MM.1S (cell line): ENCODE data around the gene HSPB1.
A peak's percentile ranks its signal among the peaks of the same experiment; 100 is the strongest.
"Not testable (repeated sequence)": the region's sequence is repeated elsewhere in the genome, so short reads cannot be mapped to it uniquely, and the experiment has no call there.

ENCODE experiments used
- DNase-seq: peaks from one replicate; pipeline ENCODE4 v3.0.0-alpha.2; 2015
- H2AFZ ChIP-seq: fragments of 300-600 bp; sonication (generic); 2 replicates; pipeline ENCODE4 v1.6.0; 2016; ENCODE audit warnings: antibody characterized with exemption, low read length
- H3F3A ChIP-seq: fragments of 300-600 bp; sonication (generic); 2 replicates; pipeline ENCODE4 v1.6.1; 2016; ENCODE audit warnings: mild to moderate bottlenecking, antibody characterized with exemption, low read length, moderate library complexity, mixed read lengths; ENCODE audit not compliant: insufficient read depth
- H3K27ac ChIP-seq: fragments of 300-600 bp; sonication (generic); 2 replicates; pipeline ENCODE4 v1.5.1; 2016; ENCODE audit warnings: mild to moderate bottlenecking, low read length
- H3K27me3 ChIP-seq: fragments of 300-600 bp; sonication (generic); replicated peaks from 2 replicates; pipeline ENCODE4 v1.6.0; 2016; ENCODE audit warnings: low read length; ENCODE audit not compliant: insufficient read depth
- H3K36me3 ChIP-seq: fragments of 300-600 bp; sonication (generic); replicated peaks from 2 replicates; pipeline ENCODE4 v1.6.1; 2016; ENCODE audit warnings: mild to moderate bottlenecking, low read length, mixed read lengths; ENCODE audit not compliant: insufficient read depth
- H3K4me1 ChIP-seq: fragments of 300-600 bp; sonication (generic); 2 replicates; pipeline ENCODE4 v1.6.1; 2016; ENCODE audit warnings: low read length, mixed read lengths
- H3K4me2 ChIP-seq: fragments of 300-600 bp; sonication (generic); 2 replicates; pipeline ENCODE4 v1.6.0; 2016; ENCODE audit warnings: low read depth, low read length
- H3K4me3 ChIP-seq: fragments of 300-600 bp; sonication (generic); 2 replicates; pipeline ENCODE4 v1.5.1; 2016; ENCODE audit warnings: low read length, mixed read lengths
- H3K79me2 ChIP-seq: fragments of 300-600 bp; sonication (generic); 2 replicates; pipeline ENCODE4 v1.6.1; 2016; ENCODE audit warnings: mixed run types, low read length, mixed read lengths
- H3K9ac ChIP-seq: fragments of 300-600 bp; sonication (generic); 2 replicates; pipeline ENCODE4 v1.6.1; 2016; ENCODE audit warnings: low read length, mixed read lengths
- H3K9me2 ChIP-seq: fragments of 300-600 bp; sonication (generic); replicated peaks from 2 replicates; pipeline ENCODE4 v1.6.1; 2016; ENCODE audit warnings: mild to moderate bottlenecking, low read length, mixed read lengths; ENCODE audit not compliant: insufficient read depth
- H3K9me3 ChIP-seq: fragments of 300-600 bp; sonication (generic); replicated peaks from 2 replicates; pipeline ENCODE4 v1.6.1; 2016; ENCODE audit warnings: mild to moderate bottlenecking, low read length, mixed read lengths; ENCODE audit not compliant: insufficient read depth
- H4K20me1 ChIP-seq: fragments of 300-600 bp; sonication (generic); 2 replicates; pipeline ENCODE4 v1.6.1; 2016; ENCODE audit warnings: mild to moderate bottlenecking, low read length, moderate library complexity, mixed read lengths; ENCODE audit not compliant: insufficient read depth
- CTCF ChIP-seq: fragments of 300-600 bp; sonication (generic); IDR thresholded peaks from 2 replicates; pipeline ENCODE4 v1.5.1; 2016; ENCODE audit warnings: antibody characterized with exemption, low read length, mixed read lengths
- EZH2 ChIP-seq: fragments of 300-600 bp; sonication (generic); optimal IDR thresholded peaks from 2 replicates; pipeline ENCODE3; 2017; ENCODE audit warnings: low read depth, mild to moderate bottlenecking, antibody characterized with exemption, low read length, mixed read lengths
- EZH2phosphoT487 ChIP-seq: fragments of 300-600 bp; sonication (generic); IDR thresholded peaks from 2 replicates; pipeline ENCODE4 v1.6.1; 2018; ENCODE audit warnings: antibody characterized with exemption, low read length

The HSPB1 gene

GRCh38 chr7:76310102-76310957, 7.9 kb downstream of the HSPB1 start:
- Histone ChIP-seq H3K4me3 (no peak overlapping the region), H3K36me3 (no peaks in the 10 kb centered on the region), H3F3A (no peaks in the 10 kb centered on the region), H3K27me3 (no peaks in the 10 kb centered on the region), H2AFZ (no peak overlapping the region), H3K27ac (no peak overlapping the region), H3K4me2 (no peak overlapping the region), H3K4me1 (0 out of 2 replicates have a peak, but pooled peaks cover 11% of the 10 kb centered on the region), H3K9me3 (no peaks in the 10 kb centered on the region), H4K20me1 (no peaks in the 10 kb centered on the region), H3K9me2 (no peaks in the 10 kb centered on the region), H3K79me2 (no peaks in the 10 kb centered on the region), H3K9ac (no peak overlapping the region)
- no peak for DNase-seq
- TF ChIP-seq EZH2 (no peak), CTCF (no peak), EZH2phosphoT487 (no peak)

GRCh38 chr7:76311838-76312237, 9.4 kb downstream of the HSPB1 start:
- not testable (repeated sequence) for H3K9ac ChIP-seq, H4K20me1 ChIP-seq, H3K27me3 ChIP-seq, H3K4me1 ChIP-seq, H3K9me3 ChIP-seq, H3K27ac ChIP-seq, H3K4me3 ChIP-seq, H3K4me2 ChIP-seq, H3K9me2 ChIP-seq, H3K79me2 ChIP-seq, H2AFZ ChIP-seq, DNase-seq, H3F3A ChIP-seq, H3K36me3 ChIP-seq

GRCh38 chr7:76314042-76314721, 11.7 kb downstream of the HSPB1 start:
- Histone ChIP-seq H3K36me3 (no peaks in the 10 kb centered on the region), H3F3A (peaks cover 12% of the 10 kb centered on the region), H2AFZ (peak overlapping the region; percentile 80), H3K9me2 (no peaks in the 10 kb centered on the region), H3K27me3 (no peaks in the 10 kb centered on the region), H3K27ac (no peak overlapping the region), H3K79me2 (no peaks in the 10 kb centered on the region), H3K9me3 (no peaks in the 10 kb centered on the region), H3K9ac (no peak overlapping the region), H3K4me3 (0 out of 2 replicates have a peak overlapping the region, but pooled peaks have one; percentile 23), H4K20me1 (no peaks in the 10 kb centered on the region), H3K4me2 (peak overlapping the region; percentile 83; the same call in 1 of the 2 replicates), H3K4me1 (peaks cover 12% of the 10 kb centered on the region)
- TF ChIP-seq EZH2phosphoT487 (no peak), EZH2 (no peak), CTCF (peak; percentile 99)
- DNase-seq: peak; percentile 92

DNA sequence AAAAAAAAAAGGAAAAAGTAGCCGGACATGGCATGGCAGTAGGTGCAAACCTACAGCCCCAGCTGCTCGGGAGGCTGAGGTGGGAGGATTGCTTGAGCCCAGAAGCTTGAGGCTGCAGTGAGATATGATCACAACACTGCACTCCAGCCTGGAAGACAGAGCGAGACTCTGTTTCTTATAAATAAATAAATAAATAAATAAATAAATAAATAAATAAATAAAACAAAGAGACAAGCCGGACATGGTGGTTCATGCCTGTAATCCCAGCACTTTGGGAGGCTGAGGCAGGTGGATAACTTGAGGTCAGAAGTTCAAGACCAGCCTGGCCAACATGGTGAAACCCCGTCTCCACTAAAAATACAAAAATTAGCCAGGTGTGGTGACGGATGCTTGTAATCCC, 12.3 kb downstream of the HSPB1 start:
- Histone ChIP-seq H3K4me1 (peaks cover 13% of the 10 kb centered on the region), H3F3A (peaks cover 17% of the 10 kb centered on the region)
- DNase-seq, H2AFZ ChIP-seq, H3K4me2 ChIP-seq, H3K9me3 ChIP-seq, H3K4me3 ChIP-seq, H3K36me3 ChIP-seq, H3K27me3 ChIP-seq, H3K27ac ChIP-seq, H3K79me2 ChIP-seq, H4K20me1 ChIP-seq, H3K9ac ChIP-seq, H3K9me2 ChIP-seq: not testable (repeated sequence)
